ENCODE data around the gene DDX1.

DDX1 gene

GRCh38 chr2:15563227-15564100 lies 28.2 kb upstream of the DDX1 start:
- TF ChIP-seq CTCF (IDR thresholded peaks at IDR 0.05; ENCODE audit: borderline replicate concordance, insufficient read depth, low read depth, low read length), result no peak
- H3K4me3 ChIP-seq (ENCODE audit: low read depth, low read length), result no peak overlapping the region

- no peak overlapping the region for H3K4me3 ChIP-seq (ENCODE audit: low read depth, low read length)
- TF ChIP-seq CTCF (IDR thresholded peaks at IDR 0.05; ENCODE audit: borderline replicate concordance, insufficient read depth, low read depth, low read length), result no peak
Observed at GRCh38 chr2:15565392-15565791, 26.3 kb upstream of the DDX1 start.

- no peak for TF ChIP-seq CTCF (IDR thresholded peaks at IDR 0.05; ENCODE audit: borderline replicate concordance, insufficient read depth, low read depth, low read length)
- H3K4me3 ChIP-seq (ENCODE audit: low read depth, low read length), result no peak overlapping the region
Observed at GRCh38 chr2:15565994-15566671, 25.5 kb upstream of the DDX1 start.

- no peak for TF ChIP-seq CTCF (IDR thresholded peaks at IDR 0.05; ENCODE audit: borderline replicate concordance, insufficient read depth, low read depth, low read length)
- H3K4me3 ChIP-seq (ENCODE audit: low read depth, low read length), result no peak overlapping the region
Observed at GRCh38 chr2:15566912-15567311, 24.8 kb upstream of the DDX1 start.

- no peak for TF ChIP-seq CTCF (IDR thresholded peaks at IDR 0.05; ENCODE audit: borderline replicate concordance, insufficient read depth, low read depth, low read length)
Observed at GRCh38 chr2:15568874-15569273, 22.8 kb upstream of the DDX1 start.

GRCh38 chr2:15570104-15570503 lies 21.6 kb upstream of the DDX1 start:
- H3K4me3 ChIP-seq (ENCODE audit: low read depth, low read length), result no peak overlapping the region
- no peak for TF ChIP-seq CTCF (IDR thresholded peaks at IDR 0.05; ENCODE audit: borderline replicate concordance, insufficient read depth, low read depth, low read length)

More at GRCh38 chr2:15568874-15569273, 22.8 kb upstream of the DDX1 start:
- H3K4me3 ChIP-seq (ENCODE audit: low read depth, low read length), result no peak overlapping the region
